HepG2 (cell line): ENCODE data around the gene SPDYE9.
"Not testable (repeated sequence)": the region's sequence is repeated elsewhere in the genome, so short reads cannot be mapped to it uniquely, and the experiment has no call there.

ENCODE experiments used
- CAMTA2 ChIP-seq: sonication (generic); formaldehyde crosslinking; IDR thresholded peaks from 2 replicates; pipeline ENCODE4 v1.4.0; 2020; ENCODE audit warnings: mild to moderate bottlenecking, missing genetic modification reagents, borderline replicate concordance
- MAZ ChIP-seq, 2 experiments: sonication (generic) in 1 of 2; formaldehyde crosslinking in 1 of 2; IDR thresholded peaks; 2 replicates each; pipeline versions ENCODE4 v1.5.0 to v1.6.1; 2012 to 2020; ENCODE audit warnings: low read depth in 2 of 2, mild to moderate bottlenecking in 2 of 2, borderline replicate concordance in 1 of 2, improper control_type of control experiment in 1 of 2, low read length in 1 of 2, missing genetic modification reagents in 1 of 2, moderate library complexity in 1 of 2
- NBN ChIP-seq: fragments of 450-650 bp; conservative IDR thresholded peaks from 2 replicates; pipeline ENCODE4 v1.6.1; 2017
- ZBTB1 ChIP-seq: sonication (generic); formaldehyde crosslinking; IDR thresholded peaks from 2 replicates; pipeline ENCODE4 v1.4.0; 2020; ENCODE audit warnings: missing genetic modification reagents, borderline replicate concordance
- ZBTB33 ChIP-seq: sonication (generic); formaldehyde crosslinking; IDR thresholded peaks from 2 replicates; pipeline ENCODE4 v1.4.0; 2020; ENCODE audit warnings: missing genetic modification reagents
- ZC3H4 ChIP-seq: sonication (generic); formaldehyde crosslinking; IDR thresholded peaks from 2 replicates; pipeline ENCODE4 v1.4.0; 2020; ENCODE audit warnings: missing genetic modification reagents, borderline replicate concordance
- ZFP1 ChIP-seq: IDR thresholded peaks from 2 replicates; pipeline ENCODE4 v1.6.1; 2016
- ZNF138 ChIP-seq: sonication (generic); formaldehyde crosslinking; IDR thresholded peaks from 2 replicates; pipeline ENCODE4 v1.5.0; 2020; ENCODE audit warnings: mild to moderate bottlenecking, low read depth, missing genetic modification reagents
- ZNF343 ChIP-seq: sonication (generic); formaldehyde crosslinking; IDR thresholded peaks from 2 replicates; pipeline ENCODE4 v1.4.0; 2020; ENCODE audit warnings: mild to moderate bottlenecking, missing genetic modification reagents
- TF ChIP-seq, protein P1 (sequence below): sonication (generic); formaldehyde crosslinking; IDR thresholded peaks from 2 replicates; pipeline ENCODE4 v1.5.0; 2020; ENCODE audit warnings: mild to moderate bottlenecking, missing genetic modification reagents, moderate library complexity
- TF ChIP-seq, protein P2 (sequence below): sonication (generic); formaldehyde crosslinking; IDR thresholded peaks from 2 replicates; pipeline ENCODE4 v1.5.1; 2020; ENCODE audit warnings: missing genetic modification reagents, mild to moderate bottlenecking, borderline replicate concordance
- TF ChIP-seq, protein P3 (sequence below): sonication (generic); formaldehyde crosslinking; IDR thresholded peaks from 2 replicates; pipeline ENCODE4 v1.4.0; 2020; ENCODE audit warnings: low read depth, missing genetic modification reagents
- TF ChIP-seq, protein P4 (sequence below): sonication (generic); formaldehyde crosslinking; IDR thresholded peaks from one replicate; pipeline ENCODE4 v1.5.1; 2020; ENCODE audit warnings: mild to moderate bottlenecking, missing genetic modification reagents; ENCODE audit errors: not compliant biosample characterization

DNA sequence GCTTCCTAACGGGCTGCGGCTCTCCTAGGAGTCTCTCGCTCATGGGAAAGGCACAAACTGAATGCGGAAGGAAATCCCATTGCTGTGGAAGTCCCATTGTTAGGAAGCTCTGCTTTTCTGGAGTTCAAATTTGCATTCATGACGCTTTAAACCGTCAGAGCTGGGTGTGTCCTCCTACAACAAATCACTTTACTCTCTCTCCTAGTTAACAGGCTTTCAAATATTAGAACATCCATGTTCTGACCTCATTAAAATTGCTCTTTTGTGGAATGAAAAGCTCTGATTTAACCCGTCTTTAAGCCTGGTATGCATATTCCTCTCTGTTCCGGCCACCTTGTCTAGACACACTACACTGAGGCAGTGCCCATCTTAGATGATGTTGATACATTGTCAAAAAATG, 56.2 kb downstream of the SPDYE9 start, which contains the start of gene SPDYE8:
- not testable (repeated sequence) for TF ChIP-seq ZFP1 (CRISPR knock-in tag); ZC3H4 (CRISPR knock-in tag); NBN; CAMTA2 (CRISPR knock-in tag); ZBTB33 (CRISPR knock-in tag); ZNF138 (CRISPR knock-in tag); MAZ (IDR thresholded peaks at IDR 0.05; ENCODE audit: borderline replicate concordance, low read depth, low read length); MAZ (CRISPR knock-in tag; IDR thresholded peaks at IDR 0.05; ENCODE audit: low read depth); ZNF343 (CRISPR knock-in tag); ZBTB1 (CRISPR knock-in tag)
- TF ChIP-seq, protein P1, sequence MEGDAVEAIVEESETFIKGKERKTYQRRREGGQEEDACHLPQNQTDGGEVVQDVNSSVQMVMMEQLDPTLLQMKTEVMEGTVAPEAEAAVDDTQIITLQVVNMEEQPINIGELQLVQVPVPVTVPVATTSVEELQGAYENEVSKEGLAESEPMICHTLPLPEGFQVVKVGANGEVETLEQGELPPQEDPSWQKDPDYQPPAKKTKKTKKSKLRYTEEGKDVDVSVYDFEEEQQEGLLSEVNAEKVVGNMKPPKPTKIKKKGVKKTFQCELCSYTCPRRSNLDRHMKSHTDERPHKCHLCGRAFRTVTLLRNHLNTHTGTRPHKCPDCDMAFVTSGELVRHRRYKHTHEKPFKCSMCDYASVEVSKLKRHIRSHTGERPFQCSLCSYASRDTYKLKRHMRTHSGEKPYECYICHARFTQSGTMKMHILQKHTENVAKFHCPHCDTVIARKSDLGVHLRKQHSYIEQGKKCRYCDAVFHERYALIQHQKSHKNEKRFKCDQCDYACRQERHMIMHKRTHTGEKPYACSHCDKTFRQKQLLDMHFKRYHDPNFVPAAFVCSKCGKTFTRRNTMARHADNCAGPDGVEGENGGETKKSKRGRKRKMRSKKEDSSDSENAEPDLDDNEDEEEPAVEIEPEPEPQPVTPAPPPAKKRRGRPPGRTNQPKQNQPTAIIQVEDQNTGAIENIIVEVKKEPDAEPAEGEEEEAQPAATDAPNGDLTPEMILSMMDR (CRISPR knock-in tag), result not testable (repeated sequence)
- TF ChIP-seq, protein P2, sequence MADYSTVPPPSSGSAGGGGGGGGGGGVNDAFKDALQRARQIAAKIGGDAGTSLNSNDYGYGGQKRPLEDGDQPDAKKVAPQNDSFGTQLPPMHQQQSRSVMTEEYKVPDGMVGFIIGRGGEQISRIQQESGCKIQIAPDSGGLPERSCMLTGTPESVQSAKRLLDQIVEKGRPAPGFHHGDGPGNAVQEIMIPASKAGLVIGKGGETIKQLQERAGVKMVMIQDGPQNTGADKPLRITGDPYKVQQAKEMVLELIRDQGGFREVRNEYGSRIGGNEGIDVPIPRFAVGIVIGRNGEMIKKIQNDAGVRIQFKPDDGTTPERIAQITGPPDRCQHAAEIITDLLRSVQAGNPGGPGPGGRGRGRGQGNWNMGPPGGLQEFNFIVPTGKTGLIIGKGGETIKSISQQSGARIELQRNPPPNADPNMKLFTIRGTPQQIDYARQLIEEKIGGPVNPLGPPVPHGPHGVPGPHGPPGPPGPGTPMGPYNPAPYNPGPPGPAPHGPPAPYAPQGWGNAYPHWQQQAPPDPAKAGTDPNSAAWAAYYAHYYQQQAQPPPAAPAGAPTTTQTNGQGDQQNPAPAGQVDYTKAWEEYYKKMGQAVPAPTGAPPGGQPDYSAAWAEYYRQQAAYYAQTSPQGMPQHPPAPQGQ (CRISPR knock-in tag), result not testable (repeated sequence)
- TF ChIP-seq, protein P3, sequence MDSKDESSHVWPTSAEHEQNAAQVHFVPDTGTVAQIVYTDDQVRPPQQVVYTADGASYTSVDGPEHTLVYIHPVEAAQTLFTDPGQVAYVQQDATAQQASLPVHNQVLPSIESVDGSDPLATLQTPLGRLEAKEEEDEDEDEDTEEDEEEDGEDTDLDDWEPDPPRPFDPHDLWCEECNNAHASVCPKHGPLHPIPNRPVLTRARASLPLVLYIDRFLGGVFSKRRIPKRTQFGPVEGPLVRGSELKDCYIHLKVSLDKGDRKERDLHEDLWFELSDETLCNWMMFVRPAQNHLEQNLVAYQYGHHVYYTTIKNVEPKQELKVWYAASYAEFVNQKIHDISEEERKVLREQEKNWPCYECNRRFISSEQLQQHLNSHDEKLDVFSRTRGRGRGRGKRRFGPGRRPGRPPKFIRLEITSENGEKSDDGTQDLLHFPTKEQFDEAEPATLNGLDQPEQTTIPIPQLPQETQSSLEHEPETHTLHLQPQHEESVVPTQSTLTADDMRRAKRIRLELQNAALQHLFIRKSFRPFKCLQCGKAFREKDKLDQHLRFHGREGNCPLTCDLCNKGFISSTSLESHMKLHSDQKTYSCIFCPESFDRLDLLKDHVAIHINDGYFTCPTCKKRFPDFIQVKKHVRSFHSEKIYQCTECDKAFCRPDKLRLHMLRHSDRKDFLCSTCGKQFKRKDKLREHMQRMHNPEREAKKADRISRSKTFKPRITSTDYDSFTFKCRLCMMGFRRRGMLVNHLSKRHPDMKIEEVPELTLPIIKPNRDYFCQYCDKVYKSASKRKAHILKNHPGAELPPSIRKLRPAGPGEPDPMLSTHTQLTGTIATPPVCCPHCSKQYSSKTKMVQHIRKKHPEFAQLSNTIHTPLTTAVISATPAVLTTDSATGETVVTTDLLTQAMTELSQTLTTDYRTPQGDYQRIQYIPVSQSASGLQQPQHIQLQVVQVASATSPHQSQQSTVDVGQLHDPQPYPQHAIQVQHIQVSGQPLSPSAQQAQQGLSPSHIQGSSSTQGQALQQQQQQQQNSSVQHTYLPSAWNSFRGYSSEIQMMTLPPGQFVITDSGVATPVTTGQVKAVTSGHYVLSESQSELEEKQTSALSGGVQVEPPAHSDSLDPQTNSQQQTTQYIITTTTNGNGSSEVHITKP (CRISPR knock-in tag), result not testable (repeated sequence)
- TF ChIP-seq, protein P4, sequence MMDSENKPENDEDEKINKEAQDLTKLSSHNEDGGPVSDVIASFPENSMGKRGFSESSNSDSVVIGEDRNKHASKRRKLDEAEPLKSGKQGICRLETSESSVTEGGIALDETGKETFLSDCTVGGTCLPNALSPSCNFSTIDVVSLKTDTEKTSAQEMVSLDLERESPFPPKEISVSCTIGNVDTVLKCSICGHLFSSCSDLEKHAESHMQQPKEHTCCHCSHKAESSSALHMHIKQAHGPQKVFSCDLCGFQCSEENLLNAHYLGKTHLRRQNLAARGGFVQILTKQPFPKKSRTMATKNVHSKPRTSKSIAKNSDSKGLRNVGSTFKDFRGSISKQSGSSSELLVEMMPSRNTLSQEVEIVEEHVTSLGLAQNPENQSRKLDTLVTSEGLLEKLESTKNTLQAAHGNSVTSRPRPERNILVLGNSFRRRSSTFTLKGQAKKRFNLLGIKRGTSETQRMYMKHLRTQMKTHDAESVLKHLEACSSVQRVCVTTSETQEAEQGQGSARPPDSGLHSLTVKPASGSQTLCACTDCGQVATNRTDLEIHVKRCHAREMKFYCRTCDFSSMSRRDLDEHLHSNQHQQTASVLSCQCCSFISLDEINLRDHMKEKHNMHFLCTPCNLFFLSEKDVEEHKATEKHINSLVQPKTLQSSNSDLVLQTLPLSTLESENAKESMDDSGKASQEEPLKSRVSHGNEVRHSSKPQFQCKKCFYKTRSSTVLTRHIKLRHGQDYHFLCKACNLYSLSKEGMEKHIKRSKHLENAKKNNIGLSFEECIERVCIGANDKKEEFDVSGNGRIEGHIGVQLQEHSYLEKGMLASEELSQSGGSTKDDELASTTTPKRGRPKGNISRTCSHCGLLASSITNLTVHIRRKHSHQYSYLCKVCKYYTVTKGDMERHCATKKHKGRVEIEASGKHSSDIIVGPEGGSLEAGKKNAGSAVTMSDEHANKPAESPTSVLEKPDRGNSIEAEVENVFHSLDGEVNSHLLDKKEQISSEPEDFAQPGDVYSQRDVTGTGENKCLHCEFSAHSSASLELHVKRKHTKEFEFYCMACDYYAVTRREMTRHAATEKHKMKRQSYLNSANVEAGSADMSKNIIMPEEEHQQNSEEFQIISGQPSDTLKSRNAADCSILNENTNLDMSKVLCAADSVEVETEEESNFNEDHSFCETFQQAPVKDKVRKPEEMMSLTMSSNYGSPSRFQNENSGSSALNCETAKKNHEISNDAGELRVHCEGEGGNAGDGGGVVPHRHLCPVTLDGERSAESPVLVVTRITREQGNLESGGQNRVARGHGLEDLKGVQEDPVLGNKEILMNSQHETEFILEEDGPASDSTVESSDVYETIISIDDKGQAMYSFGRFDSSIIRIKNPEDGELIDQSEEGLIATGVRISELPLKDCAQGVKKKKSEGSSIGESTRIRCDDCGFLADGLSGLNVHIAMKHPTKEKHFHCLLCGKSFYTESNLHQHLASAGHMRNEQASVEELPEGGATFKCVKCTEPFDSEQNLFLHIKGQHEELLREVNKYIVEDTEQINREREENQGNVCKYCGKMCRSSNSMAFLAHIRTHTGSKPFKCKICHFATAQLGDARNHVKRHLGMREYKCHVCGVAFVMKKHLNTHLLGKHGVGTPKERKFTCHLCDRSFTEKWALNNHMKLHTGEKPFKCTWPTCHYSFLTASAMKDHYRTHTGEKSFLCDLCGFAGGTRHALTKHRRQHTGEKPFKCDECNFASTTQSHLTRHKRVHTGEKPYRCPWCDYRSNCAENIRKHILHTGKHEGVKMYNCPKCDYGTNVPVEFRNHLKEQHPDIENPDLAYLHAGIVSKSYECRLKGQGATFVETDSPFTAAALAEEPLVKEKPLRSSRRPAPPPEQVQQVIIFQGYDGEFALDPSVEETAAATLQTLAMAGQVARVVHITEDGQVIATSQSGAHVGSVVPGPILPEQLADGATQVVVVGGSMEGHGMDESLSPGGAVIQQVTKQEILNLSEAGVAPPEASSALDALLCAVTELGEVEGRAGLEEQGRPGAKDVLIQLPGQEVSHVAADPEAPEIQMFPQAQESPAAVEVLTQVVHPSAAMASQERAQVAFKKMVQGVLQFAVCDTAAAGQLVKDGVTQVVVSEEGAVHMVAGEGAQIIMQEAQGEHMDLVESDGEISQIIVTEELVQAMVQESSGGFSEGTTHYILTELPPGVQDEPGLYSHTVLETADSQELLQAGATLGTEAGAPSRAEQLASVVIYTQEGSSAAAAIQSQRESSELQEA (CRISPR knock-in tag), result not testable (repeated sequence)
